Measurements from ENCODE around the gene HNMT. TPM values are rescaled to one million over a fixed set of nuclear protein-coding genes. Genes with fewer than 3 reads are reported as not detected.
"Not testable (repeated sequence)": the region's sequence is repeated elsewhere in the genome, so short reads cannot be mapped to it uniquely, and the experiment has no call there.

The HNMT gene
- total RNA-seq, 1 experiment from 2014 or later: 4.9 TPM

DNA sequence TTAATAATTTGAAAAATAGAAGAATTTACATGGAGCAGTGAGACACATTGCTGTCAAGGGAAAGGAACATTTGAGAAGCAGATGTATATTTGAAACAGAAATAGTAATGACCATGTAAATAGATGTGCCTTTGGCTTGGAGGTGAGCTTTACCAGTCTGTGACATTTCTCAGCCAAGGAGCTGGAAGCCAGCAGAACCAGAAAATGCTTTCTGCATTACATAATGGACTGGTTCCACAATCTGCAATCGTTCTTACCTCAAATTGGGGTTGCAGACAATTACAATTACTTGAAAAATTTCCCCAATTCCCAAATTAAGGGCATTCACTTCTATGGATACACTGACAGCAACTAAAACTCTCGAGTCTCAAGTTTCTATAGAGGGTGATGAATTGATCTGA is 59.7 kb downstream of the HNMT start:
- in situ Hi-C loops (cut with HindIII; ENCODE audit: low pct_unique_long_range_greater_than_20kb, low sequenced_read_pairs): no loop called here
- no peak for DNase-seq (ENCODE audit: low read depth)

DNA sequence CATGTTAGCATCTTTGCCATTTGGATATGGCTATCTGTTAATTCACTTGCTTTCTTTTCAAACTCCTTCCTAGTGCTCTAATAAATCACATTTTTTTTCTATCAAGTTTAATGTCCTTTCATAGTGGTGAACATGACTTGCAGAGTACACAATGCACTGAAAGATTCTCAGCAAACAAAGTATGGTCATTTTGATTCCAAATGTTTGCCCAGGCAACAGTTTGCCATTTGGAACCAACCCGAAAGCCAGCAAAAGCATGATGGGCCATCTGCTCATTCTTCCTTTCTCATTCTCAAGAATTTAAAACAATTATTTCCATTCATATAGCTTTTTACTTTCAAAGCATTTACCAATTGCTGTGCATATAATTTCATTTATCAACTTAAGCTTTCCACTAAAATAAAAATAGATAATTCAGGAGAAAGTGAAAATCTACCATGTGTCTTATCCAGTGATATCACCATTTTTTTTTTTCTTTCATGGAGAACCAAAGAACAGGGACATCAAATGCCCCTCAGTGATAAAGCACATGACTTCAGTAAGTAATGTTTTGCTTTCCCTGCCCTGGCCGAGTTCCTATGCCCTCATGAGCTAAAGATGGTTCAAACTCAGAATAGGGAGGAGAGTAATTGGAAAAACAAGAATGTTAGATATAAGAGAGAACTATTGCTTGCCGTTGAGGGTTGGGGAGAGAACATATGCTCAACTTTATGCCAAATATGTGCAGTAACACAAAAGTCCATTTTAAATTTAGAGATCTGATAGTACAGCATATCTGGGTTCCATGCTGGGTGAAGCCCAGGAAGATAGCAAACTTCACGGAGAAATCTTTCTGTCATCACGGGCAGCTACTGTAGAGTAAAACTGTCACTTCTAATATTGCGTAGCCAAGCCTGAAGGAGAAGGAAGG is 62.1 kb downstream of the HNMT start:
- no peak for DNase-seq (ENCODE audit: low read depth)
- in situ Hi-C loops (cut with HindIII; ENCODE audit: low pct_unique_long_range_greater_than_20kb, low sequenced_read_pairs): no loop called here

GRCh38 chr2:138028538-138028937 is 64.3 kb downstream of the HNMT start:
- DNase-seq (ENCODE audit: low read depth): no peak
- in situ Hi-C loops (cut with HindIII; ENCODE audit: low pct_unique_long_range_greater_than_20kb, low sequenced_read_pairs): no loop called here

DNA sequence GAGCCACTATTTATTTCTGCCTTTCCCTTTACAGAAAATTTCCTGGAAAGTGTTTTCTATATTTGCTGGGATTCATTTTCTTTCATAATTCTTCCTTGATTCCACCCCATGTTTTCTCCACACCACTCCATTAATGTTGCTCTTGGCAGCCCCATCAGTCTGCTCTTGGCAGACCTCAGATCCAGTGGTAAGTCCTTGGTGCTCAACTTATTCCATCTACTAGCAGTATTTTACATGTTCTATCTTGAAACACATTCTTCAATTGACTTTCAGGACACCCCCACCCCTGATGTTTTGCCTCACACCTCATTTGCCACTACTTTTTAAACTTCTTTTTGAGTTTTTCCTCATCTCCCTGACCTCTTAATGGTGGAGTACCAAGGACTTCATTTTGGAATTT is 65.0 kb downstream of the HNMT start:
- DNase-seq (ENCODE audit: low read depth): no peak
- in situ Hi-C loops (cut with HindIII; ENCODE audit: low pct_unique_long_range_greater_than_20kb, low sequenced_read_pairs): no loop called here

DNA sequence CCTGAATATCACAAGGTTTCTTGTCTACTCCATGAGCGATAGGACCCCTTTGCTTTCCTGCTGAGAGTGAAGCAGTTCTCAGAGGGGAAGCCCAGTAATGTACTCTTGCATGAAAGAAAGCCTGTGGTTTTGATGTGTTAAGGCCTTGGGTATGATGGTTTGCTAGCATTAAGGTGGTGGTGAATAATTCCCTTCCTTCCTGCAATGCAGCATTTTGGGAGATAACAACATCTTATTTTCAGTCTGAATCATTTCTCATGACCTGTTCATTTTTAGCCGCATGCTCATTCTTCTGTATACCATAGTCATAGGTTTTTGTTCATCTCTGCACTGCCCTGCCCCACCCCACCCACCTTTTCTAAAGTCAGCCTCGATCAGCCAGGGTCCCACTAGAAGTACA is 66.2 kb downstream of the HNMT start:
- no peak for DNase-seq (ENCODE audit: low read depth)
- in situ Hi-C loops (cut with HindIII; ENCODE audit: low pct_unique_long_range_greater_than_20kb, low sequenced_read_pairs): no loop called here

DNA sequence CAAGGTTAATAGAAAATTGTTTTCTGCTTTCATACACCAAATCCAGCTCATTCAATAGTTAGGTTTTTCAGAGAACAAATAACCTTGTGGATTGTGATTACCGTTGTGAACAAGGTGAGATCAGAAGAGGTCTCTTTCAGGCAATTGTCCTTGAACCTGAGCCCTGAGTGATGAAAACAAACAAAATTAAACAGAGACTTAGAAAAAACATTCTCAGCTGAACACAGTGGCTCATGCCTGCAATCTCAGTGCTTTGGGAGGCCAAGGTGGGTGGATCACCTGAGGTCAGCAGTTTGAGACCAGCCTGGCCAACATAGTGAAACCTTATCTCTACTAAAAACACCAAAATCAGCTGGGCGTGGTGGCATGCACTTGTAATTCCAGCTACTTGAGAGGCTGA is 68.1 kb downstream of the HNMT start:
- no peak for DNase-seq (ENCODE audit: low read depth)
- in situ Hi-C loops (cut with HindIII; ENCODE audit: low pct_unique_long_range_greater_than_20kb, low sequenced_read_pairs): no loop called here

DNA sequence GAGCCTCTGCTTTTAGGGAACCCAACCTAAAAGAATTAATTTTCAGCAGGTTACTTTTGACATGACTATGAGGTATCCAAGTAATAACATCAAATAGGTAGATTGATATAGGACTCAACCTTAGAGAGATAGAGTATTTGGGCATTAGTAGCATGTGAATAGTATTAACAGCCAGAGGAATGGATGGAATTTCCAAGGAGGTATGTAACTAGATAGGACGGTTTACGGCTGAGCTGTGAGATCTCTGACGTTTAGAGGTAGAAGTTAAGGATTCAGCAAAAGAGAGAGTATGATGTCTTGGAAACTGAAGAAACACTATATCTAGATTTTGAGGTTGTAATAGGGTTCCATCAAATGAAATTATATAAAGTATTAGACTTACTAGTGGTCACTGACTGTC is 70.3 kb downstream of the HNMT start:
- in situ Hi-C loops (cut with HindIII; ENCODE audit: low pct_unique_long_range_greater_than_20kb, low sequenced_read_pairs): no loop called here
- no peak for DNase-seq (ENCODE audit: low read depth)

GRCh38 chr2:138035608-138036217 is 71.4 kb downstream of the HNMT start:
- in situ Hi-C loops (cut with HindIII; ENCODE audit: low pct_unique_long_range_greater_than_20kb, low sequenced_read_pairs): no loop called here
- DNase-seq (ENCODE audit: low read depth): no peak

DNA sequence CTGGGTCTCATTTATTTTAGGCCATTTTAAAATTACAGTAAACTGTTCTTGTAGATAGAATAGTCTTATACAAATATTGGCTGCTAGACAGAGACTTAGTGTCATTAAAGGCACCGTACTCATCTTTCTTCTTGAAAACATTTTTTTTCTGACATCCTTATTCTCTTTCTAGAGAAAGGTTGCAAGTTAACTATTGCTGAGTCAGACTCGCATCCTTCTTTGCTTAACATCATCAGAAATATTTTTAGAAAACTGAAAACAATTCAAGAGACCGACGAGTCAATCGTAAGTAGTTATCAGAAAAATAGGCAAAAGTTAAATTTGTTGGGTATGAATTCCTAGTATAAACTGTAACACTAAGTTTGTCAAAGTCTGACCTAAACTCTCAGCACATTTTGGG is 72.2 kb downstream of the HNMT start:
- no peak for DNase-seq (ENCODE audit: low read depth)
- in situ Hi-C loops (cut with HindIII; ENCODE audit: low pct_unique_long_range_greater_than_20kb, low sequenced_read_pairs): no loop called here

DNA sequence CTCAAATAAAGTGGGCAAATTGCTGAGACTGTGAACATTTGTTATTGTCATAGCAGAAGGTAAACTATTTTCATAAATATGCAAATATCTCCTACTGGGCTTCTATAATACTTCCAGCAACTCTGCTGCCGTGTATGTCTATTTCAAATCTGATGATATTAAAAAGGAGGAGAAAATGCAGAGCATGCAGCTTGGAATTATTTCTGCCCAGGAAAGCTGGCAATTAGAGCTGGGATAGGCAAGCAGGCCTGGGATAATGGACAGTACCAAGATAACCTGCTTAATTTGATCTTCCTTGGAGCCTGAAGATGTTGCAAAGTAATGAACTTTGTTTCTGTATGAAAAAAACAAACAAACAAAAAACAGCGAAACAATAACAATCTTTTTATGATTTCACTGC is 72.8 kb downstream of the HNMT start:
- in situ Hi-C loops (cut with HindIII; ENCODE audit: low pct_unique_long_range_greater_than_20kb, low sequenced_read_pairs): no loop called here
- DNase-seq (ENCODE audit: low read depth): no peak

DNA sequence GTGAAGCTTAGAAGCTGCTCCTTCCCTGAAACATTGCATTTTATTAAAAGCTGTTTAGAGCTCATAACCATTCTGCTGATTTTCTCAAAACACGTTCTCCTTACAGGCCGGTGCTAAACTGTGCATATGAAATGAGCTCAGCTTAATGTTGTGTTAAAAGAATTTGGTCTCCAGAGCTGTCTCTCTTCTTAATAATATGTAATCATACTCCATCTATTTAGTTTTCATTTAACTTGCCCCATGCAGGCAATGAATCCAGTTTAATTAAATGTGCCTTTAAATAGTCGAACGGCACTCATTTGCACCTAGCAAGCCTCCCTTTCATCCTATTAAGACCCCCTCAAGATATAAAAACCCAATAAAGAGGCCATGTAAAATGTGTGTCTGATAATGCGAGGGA is 76.3 kb downstream of the HNMT start:
- DNase-seq (ENCODE audit: low read depth): no peak
- in situ Hi-C loops (cut with HindIII; ENCODE audit: low pct_unique_long_range_greater_than_20kb, low sequenced_read_pairs): no loop called here

GRCh38 chr2:138042311-138042710 is 78.0 kb downstream of the HNMT start:
- in situ Hi-C loops (cut with HindIII; ENCODE audit: low pct_unique_long_range_greater_than_20kb, low sequenced_read_pairs): no loop called here
- no peak for DNase-seq (ENCODE audit: low read depth)

GRCh38 chr2:138043588-138043987 is 79.3 kb downstream of the HNMT start:
- in situ Hi-C loops (cut with HindIII; ENCODE audit: low pct_unique_long_range_greater_than_20kb, low sequenced_read_pairs); DNase-seq (ENCODE audit: low read depth): not testable (repeated sequence)

DNA sequence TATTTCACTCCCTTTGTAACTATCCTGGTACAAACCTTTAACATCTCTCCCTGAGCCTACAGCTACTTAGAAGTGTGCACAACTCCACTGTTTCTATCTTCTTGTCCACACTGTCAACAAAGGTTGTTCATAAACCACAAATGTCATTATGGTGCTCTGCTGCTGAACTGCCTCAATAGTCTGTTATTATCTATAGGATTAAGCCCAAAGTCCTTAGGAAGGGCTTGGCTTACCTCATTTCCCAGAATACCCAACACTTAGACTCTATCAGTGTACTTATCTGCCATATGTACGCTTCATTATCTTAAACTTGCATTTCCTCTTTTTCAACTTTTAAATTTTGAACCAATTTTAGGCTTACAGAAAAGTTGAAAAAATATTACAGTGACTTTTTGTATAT is 94.2 kb downstream of the HNMT start:
- no peak for DNase-seq (ENCODE audit: low read depth)
- in situ Hi-C loops (cut with HindIII; ENCODE audit: low pct_unique_long_range_greater_than_20kb, low sequenced_read_pairs): no loop called here

- in situ Hi-C loops (cut with HindIII; ENCODE audit: low pct_unique_long_range_greater_than_20kb, low sequenced_read_pairs): no loop called here
- DNase-seq (ENCODE audit: low read depth): no peak
These were observed 95.4 kb downstream of the HNMT start for GRCh38 chr2:138059487-138060300.

GRCh38 chr2:138060301-138060635 is 96.0 kb downstream of the HNMT start:
- in situ Hi-C loops (cut with HindIII; ENCODE audit: low pct_unique_long_range_greater_than_20kb, low sequenced_read_pairs): no loop called here
- DNase-seq (ENCODE audit: low read depth): peak; percentile 12

DNA sequence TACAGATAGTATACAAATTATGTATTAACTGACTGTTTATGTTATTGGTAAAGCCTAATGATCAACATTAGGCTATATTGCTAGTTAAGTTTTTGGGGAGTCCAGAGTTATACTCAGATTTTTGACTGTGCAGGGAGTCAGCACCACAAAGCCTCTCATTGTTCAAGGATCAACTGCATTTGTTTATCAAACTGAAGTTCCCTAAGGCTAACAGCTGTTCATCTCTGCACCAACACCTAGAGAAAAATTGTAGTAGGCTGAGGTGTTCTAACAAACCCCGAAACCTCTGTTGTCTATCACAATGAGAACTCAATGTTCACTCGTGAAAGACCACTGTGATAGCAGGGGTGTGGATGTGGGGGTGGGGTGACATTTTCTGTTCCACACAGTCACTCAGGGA is 97.7 kb downstream of the HNMT start:
- in situ Hi-C loops (cut with HindIII; ENCODE audit: low pct_unique_long_range_greater_than_20kb, low sequenced_read_pairs): no loop called here
- DNase-seq (ENCODE audit: low read depth): no peak

DNA sequence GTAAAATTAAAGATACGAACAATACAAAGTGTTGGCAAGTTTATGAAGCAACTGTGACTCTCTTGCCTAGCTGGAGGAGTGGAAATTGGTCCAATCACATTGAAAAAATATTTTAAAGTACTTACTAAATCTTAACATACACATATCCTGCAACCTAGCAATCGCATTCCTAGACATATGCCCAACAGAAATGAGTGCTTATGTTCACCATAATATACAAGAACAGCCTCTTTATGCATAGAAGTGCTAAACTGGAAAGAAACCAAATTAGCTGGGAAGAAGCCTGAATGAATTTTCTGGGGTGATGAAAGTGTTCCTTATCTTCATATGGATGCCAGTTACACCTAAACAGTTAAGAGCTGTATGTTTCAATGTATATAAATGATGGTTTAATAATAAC is 98.9 kb downstream of the HNMT start:
- DNase-seq (ENCODE audit: low read depth): no peak
- in situ Hi-C loops (cut with HindIII; ENCODE audit: low pct_unique_long_range_greater_than_20kb, low sequenced_read_pairs): no loop called here

Data from Caki2 (cell line).